Measurements from ENCODE around the gene GCLM. TPM values are rescaled to one million over a fixed set of nuclear protein-coding genes. Genes with fewer than 3 reads are reported as not detected.

GCLM gene
- total and polyA plus RNA-seq, 9 of the 15 experiments (the other 6 are each of a cell fraction or from before 2014, with no cell fraction given): 9.3 to 71.6 (median 24.5) TPM

- peak; percentile 65; the same call in 1 of the 2 replicates for TF ChIP-seq POLR2H (tag; IDR thresholded peaks at IDR 0.05; ENCODE audit: low read depth)
- TF ChIP-seq ZNF584 (CRISPR knock-in tag; IDR thresholded peaks at IDR 0.05; ENCODE audit: low read depth): 0 out of 2 replicates have a peak, but pooled peaks have one; percentile 59
- TF ChIP-seq RBFOX2 (IDR thresholded peaks at IDR 0.05; ENCODE audit: low read depth, low read length): peak; percentile 96
- TF ChIP-seq ZNF24 (IDR thresholded peaks at IDR 0.05): peak; percentile 64; the same call in 1 of the 2 replicates
- no peak for TF ChIP-seq THRA (IDR thresholded peaks at IDR 0.05)
- peak; percentile 82 for TF ChIP-seq CREM (IDR thresholded peaks at IDR 0.05; ENCODE audit: low read depth)
- peak; percentile 57 for TF ChIP-seq KAT2B (IDR thresholded peaks at IDR 0.05; ENCODE audit: low read depth, low read length)
- no peak for TF ChIP-seq NR2F6 (CRISPR knock-in tag; IDR thresholded peaks at IDR 0.05)
- TF ChIP-seq ZFX (CRISPR knock-in tag; IDR thresholded peaks at IDR 0.05): peak; percentile 63
- TF ChIP-seq ETS2 (tag; IDR thresholded peaks at IDR 0.05; ENCODE audit: borderline replicate concordance, poor library complexity, severe bottlenecking): no peak
- TF ChIP-seq HDAC2 (IDR thresholded peaks at IDR 0.05): 0 out of 2 replicates have a peak, but pooled peaks have one; percentile 41
- TF ChIP-seq TEAD1 (CRISPR knock-in tag; IDR thresholded peaks at IDR 0.05): no peak; a peak in 1 of 4 replicates
- no peak for TF ChIP-seq ESRRB (CRISPR knock-in tag; IDR thresholded peaks at IDR 0.05; ENCODE audit: borderline replicate concordance)
- TF ChIP-seq ZNF407 (IDR thresholded peaks at IDR 0.05; ENCODE audit: low read depth): no peak
- peak; percentile 51 for TF ChIP-seq NCOR1 (IDR thresholded peaks at IDR 0.05)
These were observed at the start of gene GCLM (continued) for GRCh38 chr1:93909146-93910050.

Data from K562 (cell line).